HepG2 (cell line): ENCODE measurements around the gene SOX13. TPM values are rescaled to one million over a fixed set of nuclear protein-coding genes. Genes with fewer than 3 reads are reported as not detected.

Experiments used
- AKAP8 ChIP-seq: sonication (generic); formaldehyde crosslinking; IDR thresholded peaks from 2 replicates; pipeline ENCODE4 v1.5.1; 2020; ENCODE audit warnings: mild to moderate bottlenecking, missing genetic modification reagents
- ARNTL ChIP-seq: sonication (generic); formaldehyde crosslinking; IDR thresholded peaks from 2 replicates; pipeline ENCODE4 v1.4.0; 2020; ENCODE audit warnings: mild to moderate bottlenecking, missing genetic modification reagents
- CAMTA2 ChIP-seq: sonication (generic); formaldehyde crosslinking; IDR thresholded peaks from 2 replicates; pipeline ENCODE4 v1.4.0; 2020; ENCODE audit warnings: mild to moderate bottlenecking, missing genetic modification reagents, borderline replicate concordance
- EP300 ChIP-seq, 3 experiments: sonication (generic) in 1 of 3; formaldehyde crosslinking in 1 of 3; IDR thresholded peaks; 2 replicates each; pipeline versions ENCODE4 v1.5.1 to v1.6.1; 2011 to 2020; ENCODE audit warnings: low read depth in 2 of 3, low read length in 2 of 3, borderline replicate concordance in 1 of 3, improper control_type of control experiment in 1 of 3, mild to moderate bottlenecking in 1 of 3, missing genetic modification reagents in 1 of 3, moderate library complexity in 1 of 3
- FOXA3 ChIP-seq: IDR thresholded peaks from 2 replicates; pipeline ENCODE4 v1.6.1; 2016; ENCODE audit warnings: missing genetic modification reagents, missing compliant biosample characterization
- HMG20A ChIP-seq: IDR thresholded peaks from 2 replicates; pipeline ENCODE4 v1.6.1; 2016; ENCODE audit warnings: borderline replicate concordance
- HMG20B ChIP-seq: conservative IDR thresholded peaks from 2 replicates; pipeline ENCODE4 v1.6.1; 2016; ENCODE audit warnings: missing genetic modification reagents, missing compliant biosample characterization
- IRF2 ChIP-seq: IDR thresholded peaks from 2 replicates; pipeline ENCODE4 v1.6.1; 2018; ENCODE audit warnings: missing genetic modification reagents, missing compliant biosample characterization
- KAT8 ChIP-seq: IDR thresholded peaks from 2 replicates; pipeline ENCODE4 v1.6.1; 2016; ENCODE audit warnings: missing genetic modification reagents, missing compliant biosample characterization
- MEF2D ChIP-seq: sonication (generic); formaldehyde crosslinking; IDR thresholded peaks from 2 replicates; pipeline ENCODE4 v1.5.1; 2020; ENCODE audit warnings: mild to moderate bottlenecking, missing genetic modification reagents
- MIER2 ChIP-seq: IDR thresholded peaks from 2 replicates; pipeline ENCODE4 v1.6.1; 2016; ENCODE audit warnings: missing biosample characterization, missing genetic modification reagents
- NR2F6 ChIP-seq, 2 experiments: IDR thresholded peaks; 2 replicates each; pipeline ENCODE4 v1.6.1; 2016; ENCODE audit warnings: antibody characterized with exemption in 1 of 2, mild to moderate bottlenecking in 1 of 2
- NRL ChIP-seq: sonication (generic); formaldehyde crosslinking; IDR thresholded peaks from 2 replicates; pipeline ENCODE4 v1.5.0; 2020; ENCODE audit warnings: missing genetic modification reagents, mild to moderate bottlenecking, moderate library complexity, borderline replicate concordance
- RARA ChIP-seq: IDR thresholded peaks from 2 replicates; pipeline ENCODE4 v1.6.1; 2016; ENCODE audit warnings: missing genetic modification reagents, missing compliant biosample characterization
- RELA ChIP-seq: sonication (generic); formaldehyde crosslinking; IDR thresholded peaks from 2 replicates; pipeline ENCODE4 v1.4.0; 2020; ENCODE audit warnings: missing genetic modification reagents
- SALL2 ChIP-seq: sonication (generic); formaldehyde crosslinking; IDR thresholded peaks from 2 replicates; pipeline ENCODE4 v1.8.1; 2023; ENCODE audit warnings: mild to moderate bottlenecking, missing genetic modification reagents, inconsistent platforms
- SIX4 ChIP-seq: sonication (generic); formaldehyde crosslinking; IDR thresholded peaks from 2 replicates; pipeline ENCODE4 v1.4.0; 2020; ENCODE audit warnings: missing genetic modification reagents
- ZBTB38 ChIP-seq: sonication (generic); formaldehyde crosslinking; IDR thresholded peaks from 2 replicates; pipeline ENCODE4 v1.5.1; 2020; ENCODE audit warnings: mild to moderate bottlenecking, missing genetic modification reagents
- ZBTB44 ChIP-seq: sonication (generic); formaldehyde crosslinking; IDR thresholded peaks from 2 replicates; pipeline ENCODE4 v1.4.0; 2020; ENCODE audit warnings: missing genetic modification reagents
- ZFP1 ChIP-seq: IDR thresholded peaks from 2 replicates; pipeline ENCODE4 v1.6.1; 2016
- ZMYM3 ChIP-seq: sonication (generic); formaldehyde crosslinking; IDR thresholded peaks from 2 replicates; pipeline ENCODE4 v1.5.1; 2020; ENCODE audit warnings: mild to moderate bottlenecking, missing genetic modification reagents
- ZNF446 ChIP-seq: sonication (generic); formaldehyde crosslinking; IDR thresholded peaks from 2 replicates; pipeline ENCODE4 v1.5.0; 2020; ENCODE audit warnings: mild to moderate bottlenecking, missing genetic modification reagents
- polyA plus RNA-seq, 8 experiments: library from polyadenylated mRNA; depleted of rRNA in 3 of 8; stranded (reverse) in 7 of 8; unstranded in 1 of 8; fragments of >200 nt; fragmentation: Illumina TruSeq in 4 of 8; extraction: Trizol in 4 of 8; gene quantifications; 2 replicates each; pipeline versions ENCODE4 v1.2.1 to v1.2.3, GENCODE V29; 2011 to 2016; ENCODE audit warnings: low read depth in 4 of 8, missing spikeins in 1 of 8, mixed read lengths in 1 of 8; ENCODE audit not compliant: insufficient read depth in 1 of 8
- total RNA-seq, 5 experiments: library from RNA; depleted of rRNA; stranded (reverse); fragments of >200 nt; fragmentation: Illumina TruSeq; extraction: Trizol; gene quantifications; 2 replicates each; pipeline ENCODE4 v1.2.3, GENCODE V29; 2016; ENCODE audit warnings: low read depth in 1 of 5
- TF ChIP-seq, protein P1 (sequence below): sonication (generic); formaldehyde crosslinking; IDR thresholded peaks from 2 replicates; pipeline ENCODE4 v1.5.0; 2020; ENCODE audit warnings: mild to moderate bottlenecking, missing genetic modification reagents
- TF ChIP-seq, protein P2 (sequence below): sonication (generic); formaldehyde crosslinking; IDR thresholded peaks from 2 replicates; pipeline ENCODE4 v1.5.1; 2020; ENCODE audit warnings: mild to moderate bottlenecking, missing genetic modification reagents, moderate library complexity

SOX13 gene
- total and polyA plus RNA-seq, 2 of the 13 experiments (the other 11 are each of a cell fraction or from before 2014, with no cell fraction given), result 13.3 to 15.8 TPM

GRCh38 chr1:204102029-204102611, 29.2 kb downstream of the SOX13 start (continued):
- TF ChIP-seq ZNF446 (CRISPR knock-in tag) (no peak), HMG20B (CRISPR knock-in tag) (0 out of 2 replicates have a peak, but pooled peaks have one; percentile 45), ZFP1 (CRISPR knock-in tag) (0 out of 2 replicates have a peak, but pooled peaks have one; percentile 28), NRL (CRISPR knock-in tag) (no peak), ZBTB38 (CRISPR knock-in tag) (no peak; the same call in 1 of the 2 replicates), HMG20A (CRISPR knock-in tag) (no peak), ARNTL (no peak), MIER2 (CRISPR knock-in tag) (no peak), ZBTB44 (CRISPR knock-in tag) (no peak), SALL2 (CRISPR knock-in tag) (no peak), KAT8 (CRISPR knock-in tag) (peak; percentile 59), RARA (CRISPR knock-in tag) (peak; percentile 60), MEF2D (peak; percentile 70; the same call in 1 of the 2 replicates), ZMYM3 (CRISPR knock-in tag) (peak; percentile 39; the same call in 1 of the 2 replicates), AKAP8 (0 out of 2 replicates have a peak, but pooled peaks have one; percentile 31), CAMTA2 (CRISPR knock-in tag) (no peak), IRF2 (CRISPR knock-in tag) (peak; percentile 33; the same call in 1 of the 2 replicates), RELA (CRISPR knock-in tag) (no peak), SIX4 (CRISPR knock-in tag) (no peak), EP300 (IDR thresholded peaks at IDR 0.05; ENCODE audit: low read depth in 2 of 2, low read length in 2 of 2) (peak; percentile 17 to 79; a peak in 2 of 4 replicates), EP300 (CRISPR knock-in tag; IDR thresholded peaks at IDR 0.05; ENCODE audit: borderline replicate concordance) (peak; percentile 60), FOXA3 (CRISPR knock-in tag) (peak; percentile 99), NR2F6 (IDR thresholded peaks at IDR 0.05) (peak; percentile 54), NR2F6 (CRISPR knock-in tag; IDR thresholded peaks at IDR 0.05) (peak; percentile 70)
- TF ChIP-seq, protein P1, sequence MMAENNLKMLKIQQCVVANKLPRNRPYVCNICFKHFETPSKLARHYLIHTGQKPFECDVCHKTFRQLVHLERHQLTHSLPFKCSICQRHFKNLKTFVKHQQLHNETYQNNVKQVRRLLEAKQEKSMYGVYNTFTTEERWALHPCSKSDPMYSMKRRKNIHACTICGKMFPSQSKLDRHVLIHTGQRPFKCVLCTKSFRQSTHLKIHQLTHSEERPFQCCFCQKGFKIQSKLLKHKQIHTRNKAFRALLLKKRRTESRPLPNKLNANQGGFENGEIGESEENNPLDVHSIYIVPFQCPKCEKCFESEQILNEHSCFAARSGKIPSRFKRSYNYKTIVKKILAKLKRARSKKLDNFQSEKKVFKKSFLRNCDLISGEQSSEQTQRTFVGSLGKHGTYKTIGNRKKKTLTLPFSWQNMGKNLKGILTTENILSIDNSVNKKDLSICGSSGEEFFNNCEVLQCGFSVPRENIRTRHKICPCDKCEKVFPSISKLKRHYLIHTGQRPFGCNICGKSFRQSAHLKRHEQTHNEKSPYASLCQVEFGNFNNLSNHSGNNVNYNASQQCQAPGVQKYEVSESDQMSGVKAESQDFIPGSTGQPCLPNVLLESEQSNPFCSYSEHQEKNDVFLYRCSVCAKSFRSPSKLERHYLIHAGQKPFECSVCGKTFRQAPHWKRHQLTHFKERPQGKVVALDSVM (CRISPR knock-in tag), result no peak
- TF ChIP-seq, protein P2, sequence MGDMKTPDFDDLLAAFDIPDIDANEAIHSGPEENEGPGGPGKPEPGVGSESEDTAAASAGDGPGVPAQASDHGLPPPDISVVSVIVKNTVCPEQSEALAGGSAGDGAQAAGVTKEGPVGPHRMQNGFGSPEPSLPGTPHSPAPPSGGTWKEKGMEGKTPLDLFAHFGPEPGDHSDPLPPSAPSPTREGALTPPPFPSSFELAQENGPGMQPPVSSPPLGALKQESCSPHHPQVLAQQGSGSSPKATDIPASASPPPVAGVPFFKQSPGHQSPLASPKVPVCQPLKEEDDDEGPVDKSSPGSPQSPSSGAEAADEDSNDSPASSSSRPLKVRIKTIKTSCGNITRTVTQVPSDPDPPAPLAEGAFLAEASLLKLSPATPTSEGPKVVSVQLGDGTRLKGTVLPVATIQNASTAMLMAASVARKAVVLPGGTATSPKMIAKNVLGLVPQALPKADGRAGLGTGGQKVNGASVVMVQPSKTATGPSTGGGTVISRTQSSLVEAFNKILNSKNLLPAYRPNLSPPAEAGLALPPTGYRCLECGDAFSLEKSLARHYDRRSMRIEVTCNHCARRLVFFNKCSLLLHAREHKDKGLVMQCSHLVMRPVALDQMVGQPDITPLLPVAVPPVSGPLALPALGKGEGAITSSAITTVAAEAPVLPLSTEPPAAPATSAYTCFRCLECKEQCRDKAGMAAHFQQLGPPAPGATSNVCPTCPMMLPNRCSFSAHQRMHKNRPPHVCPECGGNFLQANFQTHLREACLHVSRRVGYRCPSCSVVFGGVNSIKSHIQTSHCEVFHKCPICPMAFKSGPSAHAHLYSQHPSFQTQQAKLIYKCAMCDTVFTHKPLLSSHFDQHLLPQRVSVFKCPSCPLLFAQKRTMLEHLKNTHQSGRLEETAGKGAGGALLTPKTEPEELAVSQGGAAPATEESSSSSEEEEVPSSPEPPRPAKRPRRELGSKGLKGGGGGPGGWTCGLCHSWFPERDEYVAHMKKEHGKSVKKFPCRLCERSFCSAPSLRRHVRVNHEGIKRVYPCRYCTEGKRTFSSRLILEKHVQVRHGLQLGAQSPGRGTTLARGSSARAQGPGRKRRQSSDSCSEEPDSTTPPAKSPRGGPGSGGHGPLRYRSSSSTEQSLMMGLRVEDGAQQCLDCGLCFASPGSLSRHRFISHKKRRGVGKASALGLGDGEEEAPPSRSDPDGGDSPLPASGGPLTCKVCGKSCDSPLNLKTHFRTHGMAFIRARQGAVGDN (CRISPR knock-in tag), result peak; percentile 73
